ENCODE measurements around the gene OR13A1.

DNA sequence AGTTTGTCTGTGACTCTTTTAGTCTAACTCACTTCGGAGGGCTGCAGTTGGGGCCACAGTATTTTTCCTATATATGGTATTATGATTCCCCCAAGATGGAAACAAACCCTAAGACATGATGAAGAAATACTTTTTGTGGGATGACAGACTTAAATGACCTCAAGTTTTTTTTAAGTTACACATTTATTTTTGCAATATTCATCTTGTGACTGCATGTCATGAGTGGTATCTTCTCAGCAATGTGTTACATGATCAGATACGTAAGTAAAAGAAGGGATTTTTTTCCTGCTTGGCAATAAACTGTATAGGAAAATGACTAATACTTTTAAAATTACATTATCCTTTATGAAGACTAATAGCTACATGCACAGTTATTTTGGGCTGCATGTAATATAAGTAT lies 57.8 kb downstream of the OR13A1 start:
- no peak for TF ChIP-seq EZH2 (IDR thresholded peaks at IDR 0.05; ENCODE audit: borderline replicate concordance, low read depth, low read length, poor library complexity, severe bottlenecking)
- TF ChIP-seq, protein P1, sequence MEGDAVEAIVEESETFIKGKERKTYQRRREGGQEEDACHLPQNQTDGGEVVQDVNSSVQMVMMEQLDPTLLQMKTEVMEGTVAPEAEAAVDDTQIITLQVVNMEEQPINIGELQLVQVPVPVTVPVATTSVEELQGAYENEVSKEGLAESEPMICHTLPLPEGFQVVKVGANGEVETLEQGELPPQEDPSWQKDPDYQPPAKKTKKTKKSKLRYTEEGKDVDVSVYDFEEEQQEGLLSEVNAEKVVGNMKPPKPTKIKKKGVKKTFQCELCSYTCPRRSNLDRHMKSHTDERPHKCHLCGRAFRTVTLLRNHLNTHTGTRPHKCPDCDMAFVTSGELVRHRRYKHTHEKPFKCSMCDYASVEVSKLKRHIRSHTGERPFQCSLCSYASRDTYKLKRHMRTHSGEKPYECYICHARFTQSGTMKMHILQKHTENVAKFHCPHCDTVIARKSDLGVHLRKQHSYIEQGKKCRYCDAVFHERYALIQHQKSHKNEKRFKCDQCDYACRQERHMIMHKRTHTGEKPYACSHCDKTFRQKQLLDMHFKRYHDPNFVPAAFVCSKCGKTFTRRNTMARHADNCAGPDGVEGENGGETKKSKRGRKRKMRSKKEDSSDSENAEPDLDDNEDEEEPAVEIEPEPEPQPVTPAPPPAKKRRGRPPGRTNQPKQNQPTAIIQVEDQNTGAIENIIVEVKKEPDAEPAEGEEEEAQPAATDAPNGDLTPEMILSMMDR (conservative IDR thresholded peaks at IDR 0.05; ENCODE audit: low read depth, low read length): no peak
